ENCODE data around the gene ABHD8.

ABHD8 gene

DNA sequence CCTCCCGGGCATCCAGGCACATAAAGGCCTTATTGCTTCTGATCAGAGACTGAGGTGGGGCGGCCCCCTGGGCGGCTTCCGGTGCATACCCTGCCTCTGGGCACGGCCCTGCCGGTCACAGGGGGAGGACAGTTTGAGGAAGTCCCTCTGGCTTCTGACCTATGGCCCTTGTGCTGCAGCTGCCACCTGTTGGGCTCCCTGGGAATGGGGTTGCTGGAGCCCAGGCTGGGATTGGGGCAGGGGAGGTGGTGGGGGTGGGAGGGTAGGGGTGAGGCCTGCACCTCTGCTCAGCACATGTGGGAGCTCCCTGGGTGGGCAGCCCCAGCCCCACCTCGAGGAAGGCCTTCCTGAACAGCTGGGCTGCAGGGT is 20.7 kb upstream of the ABHD8 start:
- TF ChIP-seq ZFX (IDR thresholded peaks at IDR 0.05; ENCODE audit: borderline replicate concordance), result no peak
- TF ChIP-seq, protein P1, sequence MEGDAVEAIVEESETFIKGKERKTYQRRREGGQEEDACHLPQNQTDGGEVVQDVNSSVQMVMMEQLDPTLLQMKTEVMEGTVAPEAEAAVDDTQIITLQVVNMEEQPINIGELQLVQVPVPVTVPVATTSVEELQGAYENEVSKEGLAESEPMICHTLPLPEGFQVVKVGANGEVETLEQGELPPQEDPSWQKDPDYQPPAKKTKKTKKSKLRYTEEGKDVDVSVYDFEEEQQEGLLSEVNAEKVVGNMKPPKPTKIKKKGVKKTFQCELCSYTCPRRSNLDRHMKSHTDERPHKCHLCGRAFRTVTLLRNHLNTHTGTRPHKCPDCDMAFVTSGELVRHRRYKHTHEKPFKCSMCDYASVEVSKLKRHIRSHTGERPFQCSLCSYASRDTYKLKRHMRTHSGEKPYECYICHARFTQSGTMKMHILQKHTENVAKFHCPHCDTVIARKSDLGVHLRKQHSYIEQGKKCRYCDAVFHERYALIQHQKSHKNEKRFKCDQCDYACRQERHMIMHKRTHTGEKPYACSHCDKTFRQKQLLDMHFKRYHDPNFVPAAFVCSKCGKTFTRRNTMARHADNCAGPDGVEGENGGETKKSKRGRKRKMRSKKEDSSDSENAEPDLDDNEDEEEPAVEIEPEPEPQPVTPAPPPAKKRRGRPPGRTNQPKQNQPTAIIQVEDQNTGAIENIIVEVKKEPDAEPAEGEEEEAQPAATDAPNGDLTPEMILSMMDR (IDR thresholded peaks at IDR 0.05), result no peak
- H3K27ac ChIP-seq, result no peak overlapping the region

DNA sequence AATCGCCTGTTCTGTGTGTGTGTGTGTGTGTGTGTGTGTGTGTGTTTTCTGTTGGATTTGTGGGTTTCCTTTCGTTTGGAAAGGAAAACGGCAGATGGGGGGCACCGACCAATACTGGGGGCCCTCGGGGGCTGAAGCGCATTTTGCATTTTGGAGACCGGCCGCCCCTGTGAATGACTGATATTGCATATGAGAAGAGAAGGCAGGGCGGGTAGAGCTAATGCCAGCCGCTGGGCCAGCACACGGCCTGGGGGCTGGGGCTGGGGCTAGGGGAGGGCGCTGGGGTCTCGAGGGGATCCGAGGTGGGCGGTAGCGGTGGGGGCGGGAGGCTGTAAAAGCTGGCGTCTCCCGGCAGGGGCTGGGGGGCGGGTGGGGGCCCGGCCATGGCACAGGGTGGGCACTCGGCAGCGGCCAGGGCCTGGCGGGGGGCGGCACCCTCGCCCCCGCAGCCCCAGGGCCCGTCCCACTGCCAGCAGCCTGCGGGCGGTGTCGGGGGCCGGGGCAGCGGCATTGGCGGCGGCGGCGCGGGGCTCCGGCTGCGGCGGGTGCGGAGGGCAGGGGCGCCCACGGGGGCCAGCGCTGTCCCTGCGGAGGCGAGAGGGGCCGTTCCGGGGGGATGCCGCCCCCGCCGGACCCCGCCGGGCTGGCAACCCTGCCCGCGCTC is 20.2 kb upstream of the ABHD8 start:
- TF ChIP-seq ZFX (IDR thresholded peaks at IDR 0.05; ENCODE audit: borderline replicate concordance), result no peak
- H3K27ac ChIP-seq, result no peak overlapping the region; the same call in 1 of the 2 replicates

DNA sequence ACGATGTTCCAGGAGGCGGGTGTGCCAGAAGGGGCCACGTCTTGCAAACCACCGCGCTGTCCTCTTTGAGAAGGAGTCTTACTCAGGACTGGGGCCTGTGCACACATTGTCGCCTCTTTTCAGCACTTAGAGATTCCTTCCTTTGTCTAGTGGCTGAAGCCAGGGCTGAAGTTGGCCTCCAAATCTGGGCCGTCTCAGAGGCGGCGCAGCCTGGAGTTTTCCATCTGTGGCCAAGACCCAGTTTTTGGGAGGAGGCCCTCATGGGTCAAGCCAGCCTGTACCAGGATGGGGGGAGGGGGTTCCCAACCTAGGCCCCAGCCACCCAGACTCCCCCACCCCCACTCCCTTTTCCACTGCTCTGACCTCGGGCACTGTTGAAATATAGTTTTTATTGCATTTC is 19.6 kb upstream of the ABHD8 start:
- TF ChIP-seq, protein P1 (IDR thresholded peaks at IDR 0.05), result no peak
- TF ChIP-seq ZFX (IDR thresholded peaks at IDR 0.05; ENCODE audit: borderline replicate concordance), result no peak
- peak overlapping the region; percentile 34; the same call in 1 of the 2 replicates for H3K27ac ChIP-seq

DNA sequence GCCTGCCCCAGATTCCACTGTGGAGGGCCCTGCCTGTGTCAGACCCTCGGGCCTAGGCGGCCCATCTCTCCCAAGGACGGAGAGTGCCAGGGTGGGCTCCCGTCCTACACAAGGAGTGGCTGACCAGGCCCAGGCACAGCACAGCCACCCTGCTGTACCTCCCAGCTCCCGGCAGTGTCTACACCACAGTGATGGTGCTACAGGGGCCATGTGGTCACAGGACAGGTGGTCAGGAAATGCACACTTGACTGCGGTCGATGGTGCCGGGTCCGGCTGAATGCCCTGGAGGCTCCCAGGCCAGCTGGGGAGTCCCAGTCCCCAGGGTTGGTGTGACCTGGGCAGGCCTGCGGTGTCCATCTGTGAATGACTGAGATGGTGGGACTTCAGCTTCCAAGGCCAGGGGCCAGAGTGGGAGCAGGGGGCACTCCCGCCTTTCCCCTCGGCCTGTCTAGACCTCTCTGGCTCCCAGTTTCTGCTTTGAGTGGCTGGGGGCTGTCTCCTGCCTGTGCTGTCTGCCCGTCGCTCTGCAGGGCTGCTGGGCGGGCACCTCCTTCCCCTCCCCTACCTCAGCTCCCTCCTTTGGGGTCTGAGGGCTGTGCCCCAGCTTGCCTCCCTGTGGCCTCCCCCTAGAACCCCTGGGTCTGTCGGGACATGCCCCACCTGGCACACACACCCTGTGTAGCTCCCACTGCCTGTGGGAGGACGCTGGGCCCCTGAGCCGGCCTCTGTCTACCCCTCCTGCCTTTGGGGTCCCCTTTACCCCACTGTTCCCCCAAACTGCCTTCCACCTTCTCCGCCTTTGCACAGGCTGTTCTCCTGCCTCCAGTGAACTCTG is 18.6 kb upstream of the ABHD8 start:
- peak overlapping the region; percentile 34; the same call in 1 of the 2 replicates for H3K27ac ChIP-seq
- no peak for TF ChIP-seq ZFX (IDR thresholded peaks at IDR 0.05; ENCODE audit: borderline replicate concordance)
- TF ChIP-seq, protein P1 (IDR thresholded peaks at IDR 0.05), result no peak

DNA sequence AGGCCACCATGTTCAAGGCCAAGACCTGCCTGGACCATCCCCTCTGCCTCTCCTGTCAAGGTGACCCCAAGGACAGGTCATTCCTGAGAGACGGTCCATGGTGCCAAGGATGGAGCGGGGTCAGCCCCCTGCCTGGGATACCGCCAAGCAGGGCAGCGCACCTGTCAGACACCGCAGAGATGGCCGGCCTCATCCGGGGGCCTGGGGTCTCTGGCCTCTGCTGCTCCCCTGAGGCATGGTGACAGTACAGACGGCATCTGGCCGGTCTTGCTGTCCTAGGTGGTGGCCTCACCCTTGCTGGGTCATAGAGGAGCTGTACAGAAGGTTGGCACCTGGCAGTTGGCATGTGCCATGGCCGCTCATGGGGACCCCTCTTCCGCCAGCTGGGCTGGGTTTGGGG is 17.2 kb upstream of the ABHD8 start:
- H3K27ac ChIP-seq, result no peak overlapping the region
- no peak for TF ChIP-seq ZFX (IDR thresholded peaks at IDR 0.05; ENCODE audit: borderline replicate concordance)
- TF ChIP-seq, protein P1 (IDR thresholded peaks at IDR 0.05), result no peak

DNA sequence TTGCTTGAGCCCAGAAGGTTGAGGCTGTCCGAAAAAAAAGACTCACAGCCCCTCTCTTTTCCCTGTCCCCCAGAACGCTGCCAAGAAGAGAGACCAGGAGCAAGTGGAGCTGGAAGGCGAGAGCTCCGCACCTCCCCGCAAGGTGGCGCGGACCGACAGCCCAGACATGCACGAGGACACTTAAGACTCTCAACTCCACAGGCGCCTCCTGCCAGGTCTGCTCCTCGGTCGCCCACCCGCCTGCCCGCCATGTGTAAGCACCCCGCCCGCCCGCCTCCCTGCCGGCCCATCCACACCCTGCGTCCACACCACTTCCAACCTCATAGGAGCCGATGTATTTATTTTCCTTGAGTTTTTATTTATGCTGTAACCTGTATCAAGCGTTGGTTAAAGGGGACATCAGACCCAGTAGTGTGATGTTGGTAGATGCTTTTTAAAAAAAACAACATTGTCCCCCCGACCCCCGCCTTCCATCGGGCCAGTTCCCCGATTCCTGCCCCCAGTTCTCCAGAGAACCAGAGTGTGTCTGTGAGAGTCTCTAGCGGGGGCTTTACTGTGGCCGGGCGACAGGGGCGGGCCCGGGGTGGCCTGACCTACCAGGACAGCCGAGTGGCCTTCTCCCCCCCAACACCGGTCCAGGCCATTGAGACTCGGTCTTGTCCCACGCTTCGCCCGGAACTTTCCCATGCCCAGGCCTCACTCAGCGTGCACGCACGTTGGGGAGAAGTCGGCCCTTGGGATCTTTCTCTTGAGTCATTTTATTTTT is 16.4 kb upstream of the ABHD8 start:
- H3K27ac ChIP-seq, result no peak overlapping the region
- TF ChIP-seq, protein P1 (IDR thresholded peaks at IDR 0.05), result no peak
- no peak for TF ChIP-seq ZFX (IDR thresholded peaks at IDR 0.05; ENCODE audit: borderline replicate concordance)

DNA sequence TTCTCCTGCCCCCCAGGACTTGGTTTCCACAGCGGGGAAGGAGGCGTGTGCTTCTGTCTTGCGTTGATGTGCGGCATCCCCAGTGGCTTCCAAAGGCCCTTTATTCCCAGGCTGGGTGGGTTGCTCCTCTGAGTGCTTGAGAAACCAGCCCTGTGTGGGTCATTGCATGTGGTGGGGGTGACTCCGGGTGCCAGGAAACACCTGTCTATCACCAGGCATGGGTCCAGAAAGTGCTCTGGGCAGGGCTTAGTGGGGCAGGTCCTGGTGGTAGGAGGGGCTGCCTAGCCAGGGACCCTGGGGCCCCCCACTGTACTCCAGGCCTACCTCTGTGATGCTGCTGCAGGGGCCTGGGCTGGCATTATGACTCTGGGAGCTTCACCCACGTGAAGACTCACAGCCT is 15.7 kb upstream of the ABHD8 start:
- no peak for TF ChIP-seq ZFX (IDR thresholded peaks at IDR 0.05; ENCODE audit: borderline replicate concordance)
- TF ChIP-seq, protein P1 (IDR thresholded peaks at IDR 0.05), result no peak
- 0 out of 2 replicates have a peak overlapping the region, but pooled peaks have one; percentile 82 for H3K27ac ChIP-seq

Data from 22Rv1 (cell line).